CD8-positive, alpha-beta memory T cell (primary cell): ENCODE results near the gene RRAS. TPM values are rescaled to one million over a fixed set of nuclear protein-coding genes. Genes with fewer than 3 reads are reported as not detected.

Experiments used
- CTCF ChIA-PET: fragments of 350-600 bp; sonication (Branson Sonifier 250); formaldehyde crosslinking; loops from one replicate; lab custom pipeline; 2021; ENCODE audit warnings: antibody characterized with exemption; lab: Charles Lee
- POLR2A ChIA-PET: fragments of 350-600 bp; sonication (Branson Sonifier 250); formaldehyde crosslinking; loops from one replicate; lab custom pipeline; 2021; ENCODE audit warnings: antibody characterized with exemption; lab: Charles Lee
- DNase-seq, 5 donors: peaks; one replicate each; pipeline versions ENCODE4 v3.0.0 to v3.0.0-alpha.2; 2020 to 2022; ENCODE audit warnings: mixed read lengths in 1 of 5
- H3K27ac ChIP-seq: one replicate; pipeline ENCODE4 v1.7.0; 2013; ENCODE audit warnings: low read depth, mild to moderate bottlenecking, low read length, moderate library complexity
- H3K27me3 ChIP-seq: 2 replicates; pipeline ENCODE4 v1.7.0; 2013; ENCODE audit warnings: low read length, mild to moderate bottlenecking; ENCODE audit not compliant: insufficient read depth, poor library complexity, severe bottlenecking
- H3K36me3 ChIP-seq: 2 replicates; pipeline ENCODE4 v1.7.0; 2013; ENCODE audit warnings: mild to moderate bottlenecking, low read length, moderate library complexity; ENCODE audit not compliant: insufficient read depth
- H3K4me1 ChIP-seq: 2 replicates; pipeline ENCODE4 v1.7.0; 2013; ENCODE audit warnings: mild to moderate bottlenecking, low read length, moderate library complexity; ENCODE audit not compliant: insufficient read depth
- H3K4me3 ChIP-seq: 2 replicates; pipeline ENCODE4 v1.7.0; 2013; ENCODE audit warnings: mild to moderate bottlenecking, low read length
- H3K9me3 ChIP-seq: 2 replicates; pipeline ENCODE4 v1.7.0; 2013; ENCODE audit warnings: mild to moderate bottlenecking, low read length
- H3K27ac Mint-ChIP-seq, 8 donors: one replicate each; pipeline ENCODE4 v1.8.0; 2020 to 2021; ENCODE audit warnings: mixed read lengths in 8 of 8, mild to moderate bottlenecking in 6 of 8, inconsistent platforms in 3 of 8, moderate library complexity in 3 of 8
- H3K27me3 Mint-ChIP-seq, 2 donors: one replicate each; pipeline ENCODE4 v1.8.0; 2020 to 2021; ENCODE audit warnings: mixed read lengths in 2 of 2, mild to moderate bottlenecking in 1 of 2, moderate library complexity in 1 of 2
- H3K36me3 Mint-ChIP-seq, 3 donors: one replicate each; pipeline ENCODE4 v1.8.0; 2020 to 2021; ENCODE audit warnings: mixed read lengths in 3 of 3, inconsistent platforms in 1 of 3, mild to moderate bottlenecking in 1 of 3
- H3K4me1 Mint-ChIP-seq, 3 donors: one replicate each; pipeline ENCODE4 v1.8.0; 2020 to 2021; ENCODE audit warnings: mixed read lengths in 3 of 3, inconsistent platforms in 1 of 3, mild to moderate bottlenecking in 1 of 3
- H3K4me3 Mint-ChIP-seq, 7 donors: one replicate each; pipeline ENCODE4 v1.8.0; 2020 to 2021; ENCODE audit warnings: mixed read lengths in 7 of 7, mild to moderate bottlenecking in 6 of 7, moderate library complexity in 4 of 7, inconsistent platforms in 2 of 7
- H3K9me3 Mint-ChIP-seq, 5 donors: one replicate each; pipeline ENCODE4 v1.8.0; 2020 to 2022; ENCODE audit warnings: mixed read lengths in 5 of 5, mild to moderate bottlenecking in 3 of 5, moderate library complexity in 2 of 5, inconsistent platforms in 1 of 5
- polyA plus RNA-seq: library from polyadenylated mRNA; unstranded; fragments of 300-500 nt; fragmentation: Illumina TruSeq; gene quantifications from one replicate; pipeline ENCODE4 v1.2.3, GENCODE V29; 2021
- total RNA-seq, 2 experiments: library from RNA; stranded (reverse); gene quantifications; one replicate each; pipeline ENCODE4 v1.2.3, GENCODE V29; 2021

RRAS gene
- total and polyA plus RNA-seq, 3 experiments from 2014 or later = 5.3 to 16.0 (median 5.8) TPM

- no peak overlapping the region for H3K4me3 ChIP-seq
- H3K4me1 ChIP-seq = peaks cover 8% of the 10 kb centered on the region
- no peak overlapping the region for H3K27ac ChIP-seq
- Mint-ChIP-seq H3K27me3 (no peaks in the 10 kb centered on the region), H3K27ac (peak overlapping the region in 6 of 8 donors; percentile 29 to 86 (median 64)), H3K4me3 (peak overlapping the region in 1 of 7 donors; percentile 50), H3K4me1 (peaks cover 3 to 22% (median 7%) of the 10 kb centered on the region in 3 donors), H3K36me3 (peaks cover 0 to 87% (median 5%) of the 10 kb centered on the region in 3 donors), H3K9me3 (no peaks in the 10 kb centered on the region)
- no peak for DNase-seq
- peaks cover 54% of the 10 kb centered on the region for H3K36me3 ChIP-seq
- POLR2A ChIA-PET = interaction anchor here (0.6 kb wide), 1 partner anchor 45 kb away, joined by 4 read pairs; no protein-coding TSS in a partner anchor
- no peaks in the 10 kb centered on the region for H3K9me3 ChIP-seq
- H3K27me3 ChIP-seq = no peaks in the 10 kb centered on the region
- CTCF ChIA-PET = interaction anchor here (1.1 to 1.6 kb wide), 2 partner anchors 15 to 23 kb away, joined by 3 to 5 read pairs; no protein-coding TSS in a partner anchor
These were observed 17.7 kb upstream of the RRAS start for GRCh38 chr19:49657493-49658138.

DNA sequence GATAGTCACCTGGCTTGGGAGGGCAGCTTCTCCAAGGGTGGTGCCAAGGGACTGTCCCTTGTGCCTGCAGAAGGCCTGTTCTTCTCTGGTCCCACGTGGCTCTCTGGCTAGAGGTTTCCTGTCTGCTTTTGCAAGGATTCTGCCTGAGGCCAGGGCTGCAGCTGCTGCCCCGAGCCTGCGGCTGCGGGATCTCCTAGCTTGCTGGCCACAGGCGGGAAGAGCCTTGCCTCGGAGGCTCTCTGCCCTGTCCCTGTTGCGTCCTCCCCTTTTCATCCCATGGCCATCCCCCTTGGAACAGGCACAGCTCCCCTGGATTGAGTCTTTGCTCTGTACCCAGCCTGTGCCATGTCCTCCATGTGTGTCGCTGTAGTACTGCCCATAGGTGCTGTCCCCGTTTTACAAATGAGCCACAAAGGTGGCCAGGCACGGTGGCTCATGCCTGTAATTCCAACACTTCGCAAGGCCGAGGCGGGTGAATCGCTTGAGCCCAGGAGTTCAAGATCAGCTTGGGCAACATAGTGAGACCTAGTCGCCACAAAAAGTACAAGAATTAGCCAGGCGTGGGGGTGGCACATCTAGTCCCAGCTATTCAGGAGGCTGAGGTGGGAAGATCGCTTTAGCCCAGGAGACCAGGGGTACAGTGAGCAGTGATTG lies 16.6 kb upstream of the RRAS start:
- H3K4me3 ChIP-seq = no peak overlapping the region
- H3K27ac ChIP-seq = no peak overlapping the region
- peaks cover 44% of the 10 kb centered on the region for H3K36me3 ChIP-seq
- H3K9me3 ChIP-seq = no peaks in the 10 kb centered on the region
- no peaks in the 10 kb centered on the region for H3K4me1 ChIP-seq
- Mint-ChIP-seq H3K27ac (peak overlapping the region in 5 of 8 donors; percentile 11 to 50 (median 42)), H3K4me1 (peaks cover 0 to 17% (median 5%) of the 10 kb centered on the region in 3 donors), H3K9me3 (no peaks in the 10 kb centered on the region), H3K27me3 (no peaks in the 10 kb centered on the region), H3K4me3 (no peak overlapping the region), H3K36me3 (peaks cover 0 to 82% (median 5%) of the 10 kb centered on the region in 3 donors)
- ChIA-PET POLR2A (interaction anchor here (0.6 kb wide), 2 partner anchors 44 to 426 kb away, joined by 3 to 4 read pairs; no protein-coding TSS in a partner anchor), CTCF (interaction anchor here (1.1 to 2.6 kb wide), 3 partner anchors 14 to 24 kb away, joined by 3 to 8 read pairs (median 3); partner anchors contain the start of gene SCAF1)
- no peak for DNase-seq
- H3K27me3 ChIP-seq = no peaks in the 10 kb centered on the region

- peaks cover 0 to 77% (median 5%) of the 10 kb centered on the region in 3 donors for H3K36me3 Mint-ChIP-seq
- H3K4me3 Mint-ChIP-seq = no peak overlapping the region
- CTCF ChIA-PET = interaction anchor here (1.1 to 2.6 kb wide), 3 partner anchors 13 to 17 kb away, joined by 3 to 8 read pairs (median 3); partner anchors contain the start of gene SCAF1
These were observed 15.9 kb upstream of the RRAS start for GRCh38 chr19:49655570-49656455.

DNA sequence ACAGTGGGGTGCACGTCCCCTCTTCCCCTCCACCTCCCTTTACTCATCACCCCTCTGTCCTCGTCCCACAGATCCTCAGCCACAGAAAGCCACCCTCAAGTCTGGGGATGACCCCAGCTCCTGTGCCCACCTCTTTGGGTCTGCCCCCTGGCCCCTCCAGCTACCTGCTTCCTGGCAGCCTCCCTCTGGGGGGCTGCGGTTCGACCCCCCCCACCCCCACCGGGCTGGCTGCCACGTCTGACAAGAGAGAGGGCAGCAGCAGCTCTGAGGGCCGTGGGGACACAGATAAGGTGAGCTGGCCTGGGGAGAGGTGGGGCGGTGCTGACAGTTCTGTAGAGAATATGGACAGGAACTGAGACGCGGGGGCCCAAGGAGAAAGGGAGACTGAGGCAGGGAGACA lies 14.6 kb upstream of the RRAS start:
- ChIA-PET CTCF (interaction anchor here (2.6 kb wide), 1 partner anchor 12 kb away, joined by 8 read pairs; the partner anchor contains the start of gene SCAF1), POLR2A (no interaction called here)
- H3K27me3 Mint-ChIP-seq = no peaks in the 10 kb centered on the region
- H3K27me3 ChIP-seq = no peaks in the 10 kb centered on the region
- H3K27ac ChIP-seq = no peak overlapping the region
- H3K9me3 Mint-ChIP-seq = no peaks in the 10 kb centered on the region
- no peaks in the 10 kb centered on the region for H3K4me1 ChIP-seq
- peak overlapping the region in 2 of 8 donors; percentile 50 to 74 for H3K27ac Mint-ChIP-seq
- no peak for DNase-seq
- no peaks in the 10 kb centered on the region for H3K9me3 ChIP-seq
- H3K36me3 ChIP-seq = peaks cover 44% of the 10 kb centered on the region
- H3K4me1 Mint-ChIP-seq = peaks cover 0 to 9% (median 2%) of the 10 kb centered on the region in 3 donors
- no peak overlapping the region for H3K4me3 ChIP-seq
- H3K36me3 Mint-ChIP-seq = peaks cover 0 to 77% (median 1%) of the 10 kb centered on the region in 3 donors
- H3K4me3 Mint-ChIP-seq = no peak overlapping the region

More at GRCh38 chr19:49655570-49656455, 15.9 kb upstream of the RRAS start:
- Histone ChIP-seq H3K36me3 (peaks cover 41% of the 10 kb centered on the region), H3K4me1 (no peaks in the 10 kb centered on the region), H3K9me3 (no peaks in the 10 kb centered on the region), H3K27me3 (no peaks in the 10 kb centered on the region), H3K27ac (no peak overlapping the region), H3K4me3 (no peak overlapping the region)
- no peak for DNase-seq
- Mint-ChIP-seq H3K27me3 (no peaks in the 10 kb centered on the region), H3K9me3 (no peaks in the 10 kb centered on the region), H3K4me1 (peaks cover 0 to 17% (median 5%) of the 10 kb centered on the region in 3 donors), H3K27ac (peak overlapping the region in 5 of 8 donors; percentile 15 to 72 (median 59))
- POLR2A ChIA-PET = interaction anchor here (0.6 kb wide), 1 partner anchor 425 kb away, joined by 3 read pairs; no protein-coding TSS in a partner anchor

- H3K9me3 Mint-ChIP-seq = no peaks in the 10 kb centered on the region
- H3K36me3 Mint-ChIP-seq = peaks cover 0 to 75% (median 1%) of the 10 kb centered on the region in 3 donors
- no peak overlapping the region for H3K4me3 Mint-ChIP-seq
- no peaks in the 10 kb centered on the region for H3K27me3 Mint-ChIP-seq
- ChIA-PET CTCF (no interaction called here), POLR2A (interaction anchor here (1.0 kb wide), 1 partner anchor 12 kb away, joined by 3 read pairs; the partner anchor contains the start of genes BCL2L12 and IRF3)
- H3K27ac Mint-ChIP-seq = no peak overlapping the region
- Histone ChIP-seq H3K4me3 (no peak overlapping the region), H3K4me1 (no peaks in the 10 kb centered on the region), H3K27me3 (no peaks in the 10 kb centered on the region), H3K9me3 (no peaks in the 10 kb centered on the region), H3K36me3 (peaks cover 34% of the 10 kb centered on the region), H3K27ac (no peak overlapping the region)
- peaks cover 0 to 4% (median 2%) of the 10 kb centered on the region in 3 donors for H3K4me1 Mint-ChIP-seq
- no peak for DNase-seq
These were observed 13.5 kb upstream of the RRAS start for GRCh38 chr19:49653466-49653806.

GRCh38 chr19:49652551-49653465 lies 12.9 kb upstream of the RRAS start:
- H3K27ac ChIP-seq = no peak overlapping the region
- H3K9me3 ChIP-seq = no peaks in the 10 kb centered on the region
- Mint-ChIP-seq H3K36me3 (peaks cover 0 to 73% (median 1%) of the 10 kb centered on the region in 3 donors), H3K27ac (no peak overlapping the region), H3K27me3 (no peaks in the 10 kb centered on the region), H3K4me1 (peaks cover 0 to 4% (median 2%) of the 10 kb centered on the region in 3 donors), H3K4me3 (no peak overlapping the region), H3K9me3 (no peaks in the 10 kb centered on the region)
- H3K27me3 ChIP-seq = no peaks in the 10 kb centered on the region
- no peaks in the 10 kb centered on the region for H3K4me1 ChIP-seq
- POLR2A ChIA-PET = interaction anchor here (1.0 kb wide), 1 partner anchor 12 kb away, joined by 3 read pairs; the partner anchor contains the start of genes BCL2L12 and IRF3
- peak in 1 of 5 donors; percentile 44 for DNase-seq
- CTCF ChIA-PET = no interaction called here
- peaks cover 34% of the 10 kb centered on the region for H3K36me3 ChIP-seq
- H3K4me3 ChIP-seq = no peak overlapping the region
